DND-41 (cell line): Measurements from ENCODE around the gene PROSER2.

Experiments used
- CTCF ChIP-seq: IDR thresholded peaks from 2 replicates; pipeline ENCODE4 v1.5.1; 2012; ENCODE audit warnings: borderline replicate concordance, low read length, moderate library complexity, mild to moderate bottlenecking; ENCODE audit not compliant: poor library complexity, severe bottlenecking; ENCODE audit errors: extremely low read depth
- EZH2 ChIP-seq: IDR thresholded peaks from 3 replicates; pipeline ENCODE4 v1.6.1; 2012; ENCODE audit warnings: borderline replicate concordance, low read depth, mild to moderate bottlenecking, moderate library complexity, low read length, inconsistent platforms; ENCODE audit not compliant: severe bottlenecking

GRCh38 chr10:11775412-11775811, 47.7 kb upstream of the PROSER2 start:
- TF ChIP-seq CTCF (no peak), EZH2 (no peak)
